K562 (cell line): ENCODE data around the gene CISD3. TPM values are rescaled to one million over a fixed set of nuclear protein-coding genes. Genes with fewer than 3 reads are reported as not detected.

Source experiments
- ASH1L ChIP-seq: fragments of 450-650 bp; IDR thresholded peaks from 2 replicates; pipeline ENCODE4 v1.6.1; 2018; ENCODE audit warnings: borderline replicate concordance, mild to moderate bottlenecking, low read depth; ENCODE audit not compliant: partially characterized antibody
- ATF1 ChIP-seq, 2 experiments: fragments of 450-650 bp in 1 of 2; IDR thresholded peaks; 2 replicates each; pipeline ENCODE4 v1.6.1; 2016; ENCODE audit warnings: missing compliant biosample characterization in 1 of 2, missing genetic modification characterization in 1 of 2
- BACH1 ChIP-seq: fragments of 200-800 bp; sonication (Bioruptor generic); IDR thresholded peaks from 2 replicates; pipeline ENCODE4 v1.6.1; 2016; ENCODE audit warnings: missing genetic modification characterization, missing compliant biosample characterization
- DIDO1 ChIP-seq: fragments of 450-650 bp; IDR thresholded peaks from 2 replicates; pipeline ENCODE4 v1.6.1; 2016; ENCODE audit warnings: low read depth, missing biosample characterization, missing genetic modification characterization
- HDAC1 ChIP-seq, 2 experiments: fragments of 450-650 bp; IDR thresholded peaks; 2 replicates each; pipeline ENCODE4 v1.6.1; 2016 to 2017; ENCODE audit warnings: inconsistent platforms in 1 of 2, mild to moderate bottlenecking in 1 of 2, moderate library complexity in 1 of 2
- HMGN3 ChIP-seq: IDR thresholded peaks from 2 replicates; pipeline ENCODE4 v1.6.1; 2011; ENCODE audit warnings: borderline replicate concordance, low read depth, mild to moderate bottlenecking, mixed read lengths, low read length; ENCODE audit not compliant: insufficient read length; ENCODE audit errors: extremely low read depth
- HNRNPUL1 ChIP-seq: fragments of 200-400 bp; formaldehyde crosslinking; IDR thresholded peaks from 2 replicates; pipeline ENCODE4 v1.6.1; 2017; ENCODE audit warnings: low read length
- HSF4 ChIP-seq: fragments of 250-450 bp; sonication (Bioruptor Pico); IDR thresholded peaks from 2 replicates; pipeline ENCODE4 v2.1.2; 2022; ENCODE audit warnings: mild to moderate bottlenecking, moderate library complexity, borderline replicate concordance
- KLF1 ChIP-seq: fragments of 450-650 bp; IDR thresholded peaks from 2 replicates; pipeline ENCODE4 v1.6.1; 2016; ENCODE audit warnings: missing genetic modification characterization, missing compliant biosample characterization
- NCOA6 ChIP-seq: fragments of 450-650 bp; IDR thresholded peaks from 2 replicates; pipeline ENCODE4 v1.6.1; 2017; ENCODE audit warnings: mild to moderate bottlenecking
- NFE2 ChIP-seq: IDR thresholded peaks from 2 replicates; pipeline ENCODE4 v1.6.1; 2014; ENCODE audit warnings: antibody characterized with exemption, low read depth
- NFIC ChIP-seq: fragments of 450-650 bp; IDR thresholded peaks from 2 replicates; pipeline ENCODE4 v1.6.1; 2017; ENCODE audit warnings: mild to moderate bottlenecking, inconsistent platforms
- POLR3A ChIP-seq: IDR thresholded peaks from 2 replicates; pipeline ENCODE4 v1.6.1; 2011; ENCODE audit warnings: borderline replicate concordance, mild to moderate bottlenecking, moderate library complexity; ENCODE audit not compliant: insufficient read length, insufficient read depth; ENCODE audit errors: extremely low read depth
- PRPF4 ChIP-seq: fragments of 200-400 bp; formaldehyde crosslinking; IDR thresholded peaks from one replicate; pipeline ENCODE4 v1.6.1; 2017; ENCODE audit warnings: low read length, low read depth, mild to moderate bottlenecking; ENCODE audit not compliant: insufficient read depth, poor library complexity, severe bottlenecking
- RBM15 ChIP-seq: fragments of 200-400 bp; formaldehyde crosslinking; IDR thresholded peaks from 2 replicates; pipeline ENCODE4 v1.6.1; 2018; ENCODE audit warnings: mild to moderate bottlenecking, low read length, moderate library complexity; ENCODE audit not compliant: insufficient read depth
- RBM34 ChIP-seq: fragments of 200-400 bp; formaldehyde crosslinking; IDR thresholded peaks from 2 replicates; pipeline ENCODE4 v1.6.1; 2018; ENCODE audit warnings: low read length, borderline replicate concordance; ENCODE audit not compliant: insufficient read depth
- RBM39 ChIP-seq: fragments of 200-400 bp; formaldehyde crosslinking; optimal IDR thresholded peaks from 2 replicates; pipeline ENCODE3; 2018; ENCODE audit warnings: low read depth, low read length
- SAP30 ChIP-seq: fragments of 200-600 bp; sonication (generic); IDR thresholded peaks from 2 replicates; pipeline ENCODE4 v1.6.1; 2012; ENCODE audit warnings: borderline replicate concordance, low read depth, mild to moderate bottlenecking, moderate library complexity, low read length, control low read depth, inconsistent platforms; ENCODE audit not compliant: insufficient read depth, poor library complexity, severe bottlenecking
- TAF15 ChIP-seq: fragments of 200-400 bp; formaldehyde crosslinking; IDR thresholded peaks from 2 replicates; pipeline ENCODE4 v1.6.1; 2017; ENCODE audit warnings: mild to moderate bottlenecking, low read depth, low read length, moderate library complexity
- ZNF282 ChIP-seq: sonication (generic); formaldehyde crosslinking; IDR thresholded peaks from 2 replicates; pipeline ENCODE4 v1.8.1; 2023; ENCODE audit warnings: missing genetic modification reagents
- ZNF766 ChIP-seq: fragments of 200-800 bp; sonication (Bioruptor generic); conservative IDR thresholded peaks from 2 replicates; pipeline ENCODE4 v1.6.1; 2016; ENCODE audit warnings: missing genetic modification characterization, missing compliant biosample characterization
- polyA plus RNA-seq, 8 experiments: library from polyadenylated mRNA; depleted of rRNA in 4 of 8; stranded (reverse) in 5 of 8; unstranded in 3 of 8; fragments of >200 nt; fragmentation: Nextera tagmentation in 2 of 8; fragmentation: Illumina TruSeq in 1 of 8; extraction: Ambion mirVana in 2 of 8; extraction: Trizol in 1 of 8; gene quantifications; 2 replicates each; pipeline versions ENCODE4 v1.2.1 to v1.2.3, GENCODE V29; 2011 to 2014; ENCODE audit warnings: inconsistent platforms in 1 of 8, missing spikeins in 1 of 8
- total RNA-seq, 7 experiments: library from RNA; depleted of rRNA in 6 of 7; stranded (reverse); fragments of >200 nt in 6 of 7; fragmentation: Illumina TruSeq in 2 of 7; extraction: Trizol in 2 of 7; gene quantifications; 2 replicates each; pipeline versions ENCODE4 v1.2.1 to v1.2.3, GENCODE V29; 2011 to 2021; ENCODE audit warnings: low replicate concordance in 1 of 7
- TF ChIP-seq, protein P1 (sequence below): fragments of 250-450 bp; sonication (Bioruptor Pico); IDR thresholded peaks from 2 replicates; pipeline ENCODE4 v1.8.0; 2021; ENCODE audit warnings: mild to moderate bottlenecking, moderate library complexity
- TF ChIP-seq, protein P2 (sequence below): fragments of 450-650 bp; formaldehyde crosslinking; IDR thresholded peaks from 2 replicates; pipeline ENCODE4 v1.4.0; 2022; ENCODE audit warnings: missing genetic modification characterization

The CISD3 gene
- total and polyA plus RNA-seq, 9 of the 15 experiments (the other 6 are each of a cell fraction or from before 2014, with no cell fraction given): 5.0 to 60.7 (median 15.7) TPM

DNA sequence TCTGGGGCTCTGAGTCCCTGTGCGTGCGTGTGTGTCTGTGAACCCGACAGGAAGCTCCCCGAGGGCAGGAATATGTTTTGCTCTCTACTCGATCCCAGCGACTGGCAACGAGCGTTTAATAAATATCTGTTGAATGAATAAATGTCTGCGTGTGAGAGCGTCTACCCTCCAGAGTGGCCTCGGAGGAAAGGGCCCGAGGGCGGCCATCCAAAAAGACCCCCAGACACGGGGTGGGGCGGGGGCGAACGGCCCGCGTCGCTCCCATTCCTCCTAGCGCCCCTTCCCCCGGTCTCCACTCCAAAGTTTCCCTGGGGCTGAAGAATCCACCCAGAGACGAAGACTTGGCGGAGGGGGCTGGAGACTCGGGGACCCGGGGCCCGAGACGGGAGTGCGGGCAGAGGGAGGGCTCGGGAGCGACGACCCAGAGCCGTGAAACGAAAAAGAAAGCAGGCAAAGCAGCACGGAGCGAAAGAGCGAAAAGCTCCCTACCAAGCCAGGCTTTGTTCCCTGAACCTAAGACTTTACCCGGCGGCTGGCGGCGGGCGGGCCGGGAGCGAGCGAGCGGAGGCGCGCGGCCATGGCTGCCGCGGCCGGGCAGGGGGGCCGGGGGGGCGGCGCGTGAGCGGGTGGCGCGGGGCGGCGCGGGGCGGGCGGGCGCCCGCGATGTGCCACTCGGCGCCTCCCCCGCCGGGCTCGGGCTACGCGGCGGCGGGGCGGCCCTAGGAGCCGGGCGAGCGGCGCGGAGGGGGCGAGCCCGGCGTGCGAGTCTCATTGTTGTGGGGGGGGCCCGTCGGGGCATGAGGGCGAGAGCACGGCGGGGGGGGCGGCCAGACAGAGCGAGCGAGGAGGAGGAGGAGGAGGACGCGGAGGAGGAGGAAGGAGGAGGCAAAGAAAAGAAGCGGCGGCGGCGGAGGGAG, 25.3 kb upstream of the CISD3 start, which contains the start of gene MLLT6 (continued):
- TF ChIP-seq ZNF282 (CRISPR knock-in tag) (no peak), ZNF766 (0 out of 2 replicates have a peak, but pooled peaks have one; percentile 38), NCOA6 (no peak), HSF4 (no peak), RBM39 (peak; percentile 81), KLF1 (tag) (no peak), HMGN3 (peak; percentile 21), NFIC (no peak), ATF1 (CRISPR knock-in tag; IDR thresholded peaks at IDR 0.05) (no peak), ATF1 (tag; IDR thresholded peaks at IDR 0.05) (no peak), TAF15 (no peak), DIDO1 (no peak), RBM15 (no peak), POLR3A (no peak), SAP30 (no peak), NFE2 (no peak), ASH1L (no peak), HDAC1 (IDR thresholded peaks at IDR 0.05) (no peak), RBM34 (no peak), PRPF4 (no peak), HNRNPUL1 (no peak), BACH1 (tag) (no peak)
- TF ChIP-seq, protein P1, sequence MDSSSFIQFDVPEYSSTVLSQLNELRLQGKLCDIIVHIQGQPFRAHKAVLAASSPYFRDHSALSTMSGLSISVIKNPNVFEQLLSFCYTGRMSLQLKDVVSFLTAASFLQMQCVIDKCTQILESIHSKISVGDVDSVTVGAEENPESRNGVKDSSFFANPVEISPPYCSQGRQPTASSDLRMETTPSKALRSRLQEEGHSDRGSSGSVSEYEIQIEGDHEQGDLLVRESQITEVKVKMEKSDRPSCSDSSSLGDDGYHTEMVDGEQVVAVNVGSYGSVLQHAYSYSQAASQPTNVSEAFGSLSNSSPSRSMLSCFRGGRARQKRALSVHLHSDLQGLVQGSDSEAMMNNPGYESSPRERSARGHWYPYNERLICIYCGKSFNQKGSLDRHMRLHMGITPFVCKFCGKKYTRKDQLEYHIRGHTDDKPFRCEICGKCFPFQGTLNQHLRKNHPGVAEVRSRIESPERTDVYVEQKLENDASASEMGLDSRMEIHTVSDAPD: no peak
- TF ChIP-seq, protein P2, sequence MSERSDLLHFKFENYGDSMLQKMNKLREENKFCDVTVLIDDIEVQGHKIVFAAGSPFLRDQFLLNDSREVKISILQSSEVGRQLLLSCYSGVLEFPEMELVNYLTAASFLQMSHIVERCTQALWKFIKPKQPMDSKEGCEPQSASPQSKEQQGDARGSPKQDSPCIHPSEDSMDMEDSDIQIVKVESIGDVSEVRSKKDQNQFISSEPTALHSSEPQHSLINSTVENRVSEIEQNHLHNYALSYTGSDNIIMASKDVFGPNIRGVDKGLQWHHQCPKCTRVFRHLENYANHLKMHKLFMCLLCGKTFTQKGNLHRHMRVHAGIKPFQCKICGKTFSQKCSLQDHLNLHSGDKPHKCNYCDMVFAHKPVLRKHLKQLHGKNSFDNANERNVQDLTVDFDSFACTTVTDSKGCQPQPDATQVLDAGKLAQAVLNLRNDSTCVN (CRISPR knock-in tag): peak; percentile 62; the same call in 1 of the 2 replicates
